ENCODE results near the gene COL6A3.

- no peak for TF ChIP-seq CTCF (IDR thresholded peaks at IDR 0.05)
- no peak for TF ChIP-seq EZH2 (IDR thresholded peaks at IDR 0.05)
Observed at GRCh38 chr2:237280229-237280628, 133.7 kb downstream of the COL6A3 start.

All from neural progenitor cell (in vitro differentiated cells).